ENCODE measurements around the gene SAP30BP. TPM values are rescaled to one million over a fixed set of nuclear protein-coding genes. Genes with fewer than 3 reads are reported as not detected.

The SAP30BP gene
- total RNA-seq, 1 experiment from 2014 or later = 89.7 TPM

GRCh38 chr17:75730065-75730464 lies 62.9 kb downstream of the SAP30BP start:
- H3K27me3 Mint-ChIP-seq (ENCODE audit: low read depth) = no peaks in the 10 kb centered on the region; the same call in 1 of the 2 replicates
- H3K4me3 Mint-ChIP-seq = no peak overlapping the region
- no peak overlapping the region for H3K27ac ChIP-seq (ENCODE audit: insufficient read length, low read depth, low read length)
- no peaks in the 10 kb centered on the region for H3K27me3 ChIP-seq (ENCODE audit: insufficient read depth, low read length)
- H2BK5ac ChIP-seq (ENCODE audit: insufficient read length, low read length) = no peak overlapping the region
- no peaks in the 10 kb centered on the region for H3K23me2 ChIP-seq (ENCODE audit: insufficient read length, low read depth, low read length, poor library complexity, severe bottlenecking)
- no peak overlapping the region for H3K9ac ChIP-seq (ENCODE audit: extremely low read depth, insufficient read length, low read length)
- H3K9me3 ChIP-seq (ENCODE audit: control insufficient read depth, low read depth, low read length) = no peaks in the 10 kb centered on the region
- H3K27ac Mint-ChIP-seq = no peak overlapping the region
- H3K4me2 ChIP-seq (ENCODE audit: insufficient read depth, insufficient read length, low read length) = no peak overlapping the region
- H3K4me1 Mint-ChIP-seq = 0 out of 4 replicates have a peak, but pooled peaks cover 0 to 3% of the 10 kb centered on the region in 2 experiments
- no peaks in the 10 kb centered on the region for H3K79me1 ChIP-seq (ENCODE audit: insufficient read depth, low read depth, low read length, poor library complexity, severe bottlenecking)
- H3K4ac ChIP-seq (ENCODE audit: low read depth, low read length) = no peak overlapping the region
- H3K79me2 ChIP-seq (ENCODE audit: insufficient read depth, low read length) = no peaks in the 10 kb centered on the region
- H3K36me3 Mint-ChIP-seq (ENCODE audit: insufficient read depth in 1 of 3, low read depth in 3 of 3) = no peaks in the 10 kb centered on the region
- H4K91ac ChIP-seq (ENCODE audit: insufficient read length, low read depth, low read length) = no peak overlapping the region
- no peak overlapping the region for H4K8ac ChIP-seq (replicated peaks; ENCODE audit: insufficient read length, low read depth, low read length)
- H2BK12ac ChIP-seq (ENCODE audit: insufficient read length, low read depth, low read length) = no peak overlapping the region
- WGBS (ENCODE audit: extremely low coverage, insufficient read length, low lambda C conversion rate) = no CpG with 5 or more reads among the region's 24 CpGs
- H2BK15ac ChIP-seq (ENCODE audit: low read depth, low read length) = no peak overlapping the region; the same call in 1 of the 2 replicates
- H2BK20ac ChIP-seq (ENCODE audit: low read depth, low read length, poor library complexity, severe bottlenecking) = no peak overlapping the region
- no peak for TF ChIP-seq CTCF (conservative IDR thresholded peaks at IDR 0.05)
- no peak overlapping the region for H3K18ac ChIP-seq (ENCODE audit: insufficient read length, low read depth, low read length)
- H4K20me1 ChIP-seq (ENCODE audit: control insufficient read depth, insufficient read depth, insufficient read length) = no peaks in the 10 kb centered on the region
- H2BK120ac ChIP-seq (ENCODE audit: low read depth, low read length, poor library complexity, severe bottlenecking) = no peak overlapping the region
- no peak overlapping the region for H2AK5ac ChIP-seq (ENCODE audit: insufficient read length, low read length)
- H3K56ac ChIP-seq (ENCODE audit: insufficient read length, low read depth, low read length) = no peak overlapping the region
- no peak overlapping the region for H3T11ph ChIP-seq (ENCODE audit: low read length)
- H2AFZ ChIP-seq (ENCODE audit: low read length) = no peak overlapping the region
- H3K9me3 Mint-ChIP-seq = no peaks in the 10 kb centered on the region
- H3K23ac ChIP-seq (ENCODE audit: insufficient read length, low read depth, low read length) = no peak overlapping the region
- no peak overlapping the region; the same call in 1 of the 2 replicates for H3K14ac ChIP-seq (ENCODE audit: insufficient read depth, low read length)
- no peaks in the 10 kb centered on the region for H3K4me1 ChIP-seq (ENCODE audit: insufficient read depth, low read length)
- no peak for DNase-seq
- no peak overlapping the region for H4K5ac ChIP-seq (ENCODE audit: insufficient read length, low read depth, low read length)

Data from H9 (cell line).